RWPE1 (cell line): ENCODE results near the gene ACR.

Source experiments
- CTCF ChIA-PET: fragments of 350-600 bp; sonication (Branson Sonifier 250); formaldehyde crosslinking; extraction: SDS; loops from one replicate; lab custom pipeline; 2021; lab: Yijun Ruan, JAX
- POLR2A ChIA-PET: fragments of 400-600 bp; formaldehyde crosslinking; extraction: SDS; loops from one replicate; lab custom pipeline; 2020; ENCODE audit warnings: antibody characterized with exemption; ENCODE audit not compliant: low non-redundant PET; lab: Yijun Ruan, JAX
- DNase-seq: peaks from one replicate; pipeline ENCODE4 v3.0.0; 2012; ENCODE audit warnings: low spot score
- H3K27ac ChIP-seq: fragments of 450-650 bp; 2 replicates; pipeline ENCODE4 v1.5.1; 2017
- CTCF ChIP-seq: fragments of 450-650 bp; conservative IDR thresholded peaks from 2 replicates; pipeline ENCODE4 v1.5.1; 2017; ENCODE audit warnings: low read depth, mild to moderate bottlenecking

The ACR gene

GRCh38 chr22:50699001-50699755, 38.8 kb upstream of the ACR start:
- no peak overlapping the region for H3K27ac ChIP-seq
- CTCF ChIA-PET: interaction anchor here (0.6 kb wide), 1 partner anchor 146 kb away, joined by 3 read pairs; no protein-coding TSS in a partner anchor
- DNase-seq: no peak
- no peak for TF ChIP-seq CTCF
- POLR2A ChIA-PET: no interaction called here

- no peak for TF ChIP-seq CTCF
- no peak overlapping the region for H3K27ac ChIP-seq
- no peak for DNase-seq
- POLR2A ChIA-PET: no interaction called here
- CTCF ChIA-PET: interaction anchor here (0.6 kb wide), 2 partner anchors 26 to 147 kb away, joined by 3 read pairs; no protein-coding TSS in a partner anchor
These were observed 38.1 kb upstream of the ACR start for GRCh38 chr22:50699756-50700386.

- H3K27ac ChIP-seq: no peak overlapping the region
- ChIA-PET CTCF (interaction anchor here (0.6 kb wide), 1 partner anchor 27 kb away, joined by 3 read pairs; no protein-coding TSS in a partner anchor), POLR2A (no interaction called here)
- DNase-seq: no peak
- no peak for TF ChIP-seq CTCF
These were observed 37.5 kb upstream of the ACR start for GRCh38 chr22:50700387-50701075.

GRCh38 chr22:50701076-50701419, 37.0 kb upstream of the ACR start:
- POLR2A ChIA-PET: no interaction called here
- H3K27ac ChIP-seq: no peak overlapping the region
- TF ChIP-seq CTCF: no peak
- CTCF ChIA-PET: no interaction called here
- DNase-seq: no peak

- CTCF ChIA-PET: no interaction called here
- POLR2A ChIA-PET: no interaction called here
- H3K27ac ChIP-seq: no peak overlapping the region
- no peak for DNase-seq
- no peak for TF ChIP-seq CTCF
These were observed 36.4 kb upstream of the ACR start for GRCh38 chr22:50701428-50702154.

GRCh38 chr22:50702261-50702671, 35.7 kb upstream of the ACR start:
- H3K27ac ChIP-seq: no peak overlapping the region
- no peak for DNase-seq
- TF ChIP-seq CTCF: no peak
- ChIA-PET CTCF (no interaction called here), POLR2A (no interaction called here)
